ENCODE data around the gene GSX1.

Gene GSX1

DNA sequence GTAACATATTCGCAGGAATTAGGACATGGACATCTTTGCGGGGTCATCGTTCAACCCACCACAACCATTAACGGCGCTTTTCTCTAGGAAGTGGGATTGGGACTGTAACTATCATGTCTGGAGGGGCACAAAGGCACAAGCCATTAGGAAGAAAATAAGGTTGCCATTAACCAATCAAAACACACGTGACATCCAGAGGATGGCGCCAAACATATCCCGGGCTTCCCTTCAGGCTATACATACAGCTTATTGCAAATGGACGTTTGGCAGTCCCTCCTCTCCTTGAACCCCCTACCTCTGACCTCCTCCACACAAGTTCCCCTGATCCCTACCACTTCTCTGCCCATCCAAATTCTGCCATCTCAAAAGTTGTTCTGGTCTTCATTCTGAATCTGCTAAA lies 26.6 kb upstream of the GSX1 start:
- ChIA-PET POLR2A (no interaction called here), CTCF (no interaction called here)
- Histone ChIP-seq H3K4me1 (ENCODE audit: control insufficient read depth, insufficient read depth, low read length) (no peaks in the 10 kb centered on the region), H3K27ac (ENCODE audit: extremely low read depth, low read depth, low read length) (no peak overlapping the region), H3K4me3 (ENCODE audit: low read depth, low read length) (no peak overlapping the region), H3K9me3 (ENCODE audit: control insufficient read depth, insufficient read depth, low read depth, low read length) (no peaks in the 10 kb centered on the region), H3K36me3 (ENCODE audit: control insufficient read depth in 2 of 2, insufficient read depth in 1 of 2, low read length in 2 of 2) (no peaks in the 10 kb centered on the region)
- TF ChIP-seq ZBTB7A (tag by site-specific recombination; IDR thresholded peaks at IDR 0.05; ENCODE audit: low read depth) (no peak), ZNF660 (tag by site-specific recombination; IDR thresholded peaks at IDR 0.05) (no peak)

DNA sequence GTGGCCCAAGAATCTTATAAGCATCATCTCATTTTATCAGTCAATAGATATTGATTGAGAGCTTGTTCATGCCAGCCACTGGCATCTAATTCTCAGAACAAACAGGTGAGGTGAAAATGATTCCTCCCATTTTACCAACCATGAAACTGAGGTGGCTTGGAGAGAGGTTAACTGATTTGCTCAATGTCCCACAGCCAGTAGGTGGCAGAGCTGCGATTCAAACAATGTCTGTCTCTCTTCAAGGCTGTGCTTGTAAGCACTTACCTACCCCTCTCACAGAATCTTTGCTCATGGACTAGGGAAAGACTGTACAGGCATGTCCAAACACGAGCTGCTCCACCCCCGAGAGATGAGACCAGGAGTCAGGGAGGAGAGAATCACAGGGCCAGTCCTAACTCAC lies 21.5 kb upstream of the GSX1 start:
- Histone ChIP-seq H3K36me3 (ENCODE audit: control insufficient read depth in 2 of 2, insufficient read depth in 1 of 2, low read length in 2 of 2) (no peaks in the 10 kb centered on the region), H3K9me3 (ENCODE audit: control insufficient read depth, insufficient read depth, low read depth, low read length) (no peaks in the 10 kb centered on the region), H3K4me3 (ENCODE audit: low read depth, low read length) (no peak overlapping the region), H3K27ac (ENCODE audit: extremely low read depth, low read depth, low read length) (no peak overlapping the region), H3K4me1 (ENCODE audit: control insufficient read depth, insufficient read depth, low read length) (no peaks in the 10 kb centered on the region)
- CTCF ChIA-PET = interaction anchor here (0.6 to 3.5 kb wide), 18 partner anchors 10 to 408 kb away, joined by 3 to 23 read pairs (median 4); no protein-coding TSS in a partner anchor
- POLR2A ChIA-PET = no interaction called here
- TF ChIP-seq GLI2 (tag by site-specific recombination; IDR thresholded peaks at IDR 0.05; ENCODE audit: borderline replicate concordance, low read depth) (no peak), SETDB1 (IDR thresholded peaks at IDR 0.05; ENCODE audit: insufficient read length, low read length) (no peak), ZNF514 (tag by site-specific recombination; IDR thresholded peaks at IDR 0.05) (no peak), SP2 (tag by site-specific recombination; IDR thresholded peaks at IDR 0.05) (no peak), ZNF626 (tag by site-specific recombination; IDR thresholded peaks at IDR 0.05) (no peak), ZNF114 (tag by site-specific recombination; IDR thresholded peaks at IDR 0.05) (no peak), ZBTB20 (tag by site-specific recombination; IDR thresholded peaks at IDR 0.05) (no peak), ZNF623 (tag by site-specific recombination; IDR thresholded peaks at IDR 0.05) (no peak), ZNF654 (tag by site-specific recombination; IDR thresholded peaks at IDR 0.05; ENCODE audit: low read depth) (peak; percentile 67), RBAK (tag by site-specific recombination; IDR thresholded peaks at IDR 0.05) (no peak), HOXD13 (CRISPR knock-in tag; IDR thresholded peaks at IDR 0.05; ENCODE audit: borderline replicate concordance) (no peak), KLF8 (tag by site-specific recombination; IDR thresholded peaks at IDR 0.05) (no peak), WT1 (tag by site-specific recombination; IDR thresholded peaks at IDR 0.05) (no peak), ZNF391 (tag by site-specific recombination; IDR thresholded peaks at IDR 0.05; ENCODE audit: borderline replicate concordance, low read depth) (no peak), ZNF140 (tag by site-specific recombination; IDR thresholded peaks at IDR 0.05) (no peak), ZNF341 (tag by site-specific recombination; IDR thresholded peaks at IDR 0.05; ENCODE audit: low read depth) (0 out of 2 replicates have a peak, but pooled peaks have one; percentile 35), INSM2 (tag by site-specific recombination; IDR thresholded peaks at IDR 0.05) (no peak), ZNF530 (tag by site-specific recombination; IDR thresholded peaks at IDR 0.05; ENCODE audit: low read depth) (no peak), ZNF239 (tag by site-specific recombination; IDR thresholded peaks at IDR 0.05) (no peak), KLF7 (tag by site-specific recombination; IDR thresholded peaks at IDR 0.05; ENCODE audit: borderline replicate concordance) (no peak), SP3 (tag by site-specific recombination; IDR thresholded peaks at IDR 0.05) (no peak), KLF17 (tag by site-specific recombination; IDR thresholded peaks at IDR 0.05) (no peak), ZFP37 (tag by site-specific recombination; IDR thresholded peaks at IDR 0.05) (no peak), ZNF660 (tag by site-specific recombination; IDR thresholded peaks at IDR 0.05) (peak; percentile 75; the same call in 1 of the 2 replicates), ZNF544 (tag by site-specific recombination; IDR thresholded peaks at IDR 0.05) (no peak)
- TF ChIP-seq, protein P1, sequence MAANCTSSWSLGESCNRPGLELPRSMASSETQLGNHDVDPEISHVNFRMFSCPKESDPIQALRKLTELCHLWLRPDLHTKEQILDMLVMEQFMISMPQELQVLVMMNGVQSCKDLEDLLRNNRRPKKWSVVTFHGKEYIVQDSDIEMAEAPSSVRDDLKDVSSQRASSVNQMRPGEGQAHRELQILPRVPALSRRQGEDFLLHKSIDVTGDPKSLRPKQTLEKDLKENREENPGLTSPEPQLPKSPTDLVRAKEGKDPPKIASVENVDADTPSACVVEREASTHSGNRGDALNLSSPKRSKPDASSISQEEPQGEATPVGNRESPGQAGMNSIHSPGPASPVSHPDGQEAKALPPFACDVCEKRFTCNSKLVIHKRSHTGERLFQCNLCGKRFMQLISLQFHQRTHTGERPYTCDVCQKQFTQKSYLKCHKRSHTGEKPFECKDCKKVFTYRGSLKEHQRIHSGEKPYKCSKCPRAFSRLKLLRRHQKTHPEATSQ (tag by site-specific recombination; IDR thresholded peaks at IDR 0.05) = no peak
- TF ChIP-seq, protein P2, sequence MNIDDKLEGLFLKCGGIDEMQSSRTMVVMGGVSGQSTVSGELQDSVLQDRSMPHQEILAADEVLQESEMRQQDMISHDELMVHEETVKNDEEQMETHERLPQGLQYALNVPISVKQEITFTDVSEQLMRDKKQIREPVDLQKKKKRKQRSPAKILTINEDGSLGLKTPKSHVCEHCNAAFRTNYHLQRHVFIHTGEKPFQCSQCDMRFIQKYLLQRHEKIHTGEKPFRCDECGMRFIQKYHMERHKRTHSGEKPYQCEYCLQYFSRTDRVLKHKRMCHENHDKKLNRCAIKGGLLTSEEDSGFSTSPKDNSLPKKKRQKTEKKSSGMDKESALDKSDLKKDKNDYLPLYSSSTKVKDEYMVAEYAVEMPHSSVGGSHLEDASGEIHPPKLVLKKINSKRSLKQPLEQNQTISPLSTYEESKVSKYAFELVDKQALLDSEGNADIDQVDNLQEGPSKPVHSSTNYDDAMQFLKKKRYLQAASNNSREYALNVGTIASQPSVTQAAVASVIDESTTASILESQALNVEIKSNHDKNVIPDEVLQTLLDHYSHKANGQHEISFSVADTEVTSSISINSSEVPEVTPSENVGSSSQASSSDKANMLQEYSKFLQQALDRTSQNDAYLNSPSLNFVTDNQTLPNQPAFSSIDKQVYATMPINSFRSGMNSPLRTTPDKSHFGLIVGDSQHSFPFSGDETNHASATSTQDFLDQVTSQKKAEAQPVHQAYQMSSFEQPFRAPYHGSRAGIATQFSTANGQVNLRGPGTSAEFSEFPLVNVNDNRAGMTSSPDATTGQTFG (tag by site-specific recombination; IDR thresholded peaks at IDR 0.05; ENCODE audit: borderline replicate concordance) = no peak
- TF ChIP-seq, protein P3, sequence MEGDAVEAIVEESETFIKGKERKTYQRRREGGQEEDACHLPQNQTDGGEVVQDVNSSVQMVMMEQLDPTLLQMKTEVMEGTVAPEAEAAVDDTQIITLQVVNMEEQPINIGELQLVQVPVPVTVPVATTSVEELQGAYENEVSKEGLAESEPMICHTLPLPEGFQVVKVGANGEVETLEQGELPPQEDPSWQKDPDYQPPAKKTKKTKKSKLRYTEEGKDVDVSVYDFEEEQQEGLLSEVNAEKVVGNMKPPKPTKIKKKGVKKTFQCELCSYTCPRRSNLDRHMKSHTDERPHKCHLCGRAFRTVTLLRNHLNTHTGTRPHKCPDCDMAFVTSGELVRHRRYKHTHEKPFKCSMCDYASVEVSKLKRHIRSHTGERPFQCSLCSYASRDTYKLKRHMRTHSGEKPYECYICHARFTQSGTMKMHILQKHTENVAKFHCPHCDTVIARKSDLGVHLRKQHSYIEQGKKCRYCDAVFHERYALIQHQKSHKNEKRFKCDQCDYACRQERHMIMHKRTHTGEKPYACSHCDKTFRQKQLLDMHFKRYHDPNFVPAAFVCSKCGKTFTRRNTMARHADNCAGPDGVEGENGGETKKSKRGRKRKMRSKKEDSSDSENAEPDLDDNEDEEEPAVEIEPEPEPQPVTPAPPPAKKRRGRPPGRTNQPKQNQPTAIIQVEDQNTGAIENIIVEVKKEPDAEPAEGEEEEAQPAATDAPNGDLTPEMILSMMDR (tag by site-specific recombination; IDR thresholded peaks at IDR 0.05) = peak; percentile 34
